GM18507 (cell line): ENCODE data around the gene ACAD11.
"Not testable (repeated sequence)": the region's sequence is repeated elsewhere in the genome, so short reads cannot be mapped to it uniquely, and the experiment has no call there.

ENCODE experiments used
- DNase-seq: peaks from one replicate; pipeline ENCODE4 v3.0.0; 2011; ENCODE audit warnings: low read depth; ENCODE audit not compliant: insufficient read length; ENCODE audit errors: extremely low spot score
- FAIRE-seq: peaks from 2 replicates; lab custom pipeline; 2011; peaks lifted over from hg19 to GRCh38; lab: Jason Lieb, UNC

ACAD11 gene

GRCh38 chr3:132616780-132617179 is 42.8 kb downstream of the ACAD11 start:
- DNase-seq, result no peak
- no peak for FAIRE-seq

DNA sequence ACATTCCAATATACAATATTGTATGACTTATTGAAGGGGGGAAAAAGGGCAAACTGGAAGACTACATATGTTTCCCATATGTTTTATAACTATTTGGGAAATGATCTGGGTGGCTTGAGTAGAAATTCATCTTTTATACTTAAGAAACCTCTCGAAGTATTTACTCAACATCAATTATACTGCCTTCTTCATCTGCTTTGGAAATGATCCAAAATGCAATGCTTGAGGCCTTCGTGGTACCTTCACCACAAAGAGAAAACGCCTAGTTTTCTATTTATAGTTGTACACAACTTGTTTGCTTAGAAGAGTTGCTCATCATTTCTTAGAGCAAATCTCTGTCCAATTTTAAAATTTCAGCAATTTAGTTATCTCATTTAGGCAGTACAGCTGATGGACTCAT is 43.7 kb downstream of the ACAD11 start:
- no peak for FAIRE-seq
- DNase-seq, result no peak

DNA sequence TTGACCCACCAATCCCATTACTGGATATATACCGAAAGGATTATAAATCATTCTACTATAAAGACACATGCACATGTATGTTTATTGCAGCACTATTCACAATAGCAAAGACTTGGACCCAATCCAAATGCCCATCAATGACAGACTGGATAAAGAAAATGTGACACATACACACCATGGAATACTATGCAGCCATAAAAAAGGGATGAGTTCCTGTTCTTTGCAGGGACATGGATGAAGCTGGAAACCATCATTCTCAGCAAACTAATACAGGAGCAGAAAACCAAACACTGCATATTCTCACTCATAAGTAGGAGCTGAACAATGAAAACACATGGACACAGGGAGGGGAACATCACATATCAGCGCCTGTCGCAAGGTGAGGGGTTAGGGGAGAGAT is 44.3 kb downstream of the ACAD11 start:
- DNase-seq, FAIRE-seq: not testable (repeated sequence)

GRCh38 chr3:132606620-132607019 is 53.0 kb downstream of the ACAD11 start:
- FAIRE-seq, DNase-seq: not testable (repeated sequence)

DNA sequence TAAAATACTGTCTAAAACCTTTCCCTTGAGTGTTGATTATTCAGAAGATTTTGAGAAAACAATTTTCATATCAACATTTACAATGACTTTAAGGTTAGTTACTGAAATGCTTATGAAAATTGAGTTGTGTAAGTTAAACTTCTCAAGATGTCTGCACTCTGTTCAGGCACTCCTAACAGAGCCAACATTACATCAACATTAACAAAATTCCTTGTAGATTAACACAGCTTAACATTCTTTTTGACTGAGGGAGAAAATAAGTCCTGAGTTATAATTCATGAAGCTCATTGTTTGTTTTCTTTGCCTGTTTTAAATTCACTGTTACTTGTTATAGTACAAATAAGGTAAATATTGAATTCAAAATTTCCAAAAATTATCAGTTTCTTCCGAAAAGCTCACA is 53.5 kb downstream of the ACAD11 start:
- no peak for FAIRE-seq
- no peak for DNase-seq

- no peak for DNase-seq
- FAIRE-seq, result no peak
Observed at GRCh38 chr3:132605374-132605792, 54.2 kb downstream of the ACAD11 start.

- DNase-seq, result not testable (repeated sequence)
- peak; percentile 67 for FAIRE-seq
Observed at GRCh38 chr3:132600614-132601013, 59.0 kb downstream of the ACAD11 start.

DNA sequence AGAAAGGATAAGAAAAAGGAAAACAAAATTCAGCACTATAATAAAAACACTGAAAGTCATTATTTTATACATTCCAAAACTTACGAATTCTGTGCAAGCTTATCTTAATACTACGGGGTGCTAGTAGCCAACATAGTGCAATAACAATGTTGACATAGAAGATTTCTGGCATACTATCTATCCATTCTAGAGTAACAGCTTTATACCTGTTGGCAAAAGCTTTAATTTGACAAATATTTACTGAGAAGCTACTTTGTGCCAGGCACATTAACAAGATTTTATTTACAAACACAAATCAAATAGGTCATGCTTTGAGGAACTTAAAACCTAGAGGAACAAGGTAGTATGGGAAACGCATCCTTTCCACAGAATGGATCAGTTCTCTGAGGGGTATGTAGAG is 61.4 kb downstream of the ACAD11 start:
- DNase-seq (no peak), FAIRE-seq (no peak)

- no peak for DNase-seq
- FAIRE-seq, result no peak
Observed at GRCh38 chr3:132597660-132598059, 61.9 kb downstream of the ACAD11 start.

DNA sequence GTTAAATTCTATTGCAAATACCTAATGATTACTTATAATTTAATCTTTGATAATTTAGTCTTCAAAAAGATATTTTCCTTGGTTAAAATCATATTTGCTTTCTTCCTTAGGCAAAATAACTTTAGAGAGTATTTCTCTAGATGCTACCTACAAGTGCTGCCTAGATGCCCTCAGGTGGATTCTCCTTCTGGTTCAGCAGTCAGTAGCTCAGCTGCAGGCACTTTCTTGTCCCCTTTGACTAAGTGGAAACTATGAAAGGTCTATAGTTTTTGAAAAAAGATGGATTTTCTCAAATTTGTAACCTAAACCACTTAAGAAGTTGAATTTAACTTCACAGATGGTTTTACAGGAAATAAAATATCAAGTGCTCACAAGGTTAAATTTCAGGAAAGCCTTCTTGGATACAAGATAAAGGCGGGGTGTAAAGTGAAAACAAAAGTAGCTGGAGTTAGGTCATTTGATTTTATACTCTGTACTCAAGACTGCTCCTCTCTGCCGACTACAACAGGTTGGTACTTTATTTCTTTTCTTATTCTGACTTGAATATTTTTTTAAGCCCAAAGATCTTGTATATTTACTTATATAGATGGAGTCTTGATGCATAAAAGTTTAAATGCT is 62.7 kb downstream of the ACAD11 start, which contains the start of gene ACKR4:
ACKR4 (plus strand) TSS at position 455 of the 618 bp plus-strand sequence. CDS start 3,128 bp downstream, outside the sequence.
- FAIRE-seq (no peak), DNase-seq (no peak)

GRCh38 chr3:132596326-132596725 is 63.3 kb downstream of the ACAD11 start:
- DNase-seq, result no peak
- no peak for FAIRE-seq

DNA sequence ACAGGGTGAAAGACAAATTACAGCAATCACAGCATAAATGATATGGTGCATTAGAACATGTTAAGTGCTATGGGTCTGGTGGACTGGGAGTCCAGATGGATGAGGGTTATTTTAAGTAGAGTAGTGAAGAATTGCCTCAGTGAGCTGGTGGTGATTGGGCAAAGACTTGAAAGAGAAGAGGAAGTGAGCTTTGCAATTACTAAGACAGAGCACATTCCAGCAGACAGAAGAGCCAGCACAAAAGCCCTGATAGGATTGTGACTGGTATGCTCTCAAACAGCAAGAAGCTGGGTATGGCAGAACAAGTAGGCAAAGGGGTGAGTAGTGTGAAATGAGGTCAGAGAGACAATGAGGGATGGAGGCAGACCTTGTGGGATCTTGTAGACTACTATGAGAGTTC is 64.6 kb downstream of the ACAD11 start:
- FAIRE-seq (no peak), DNase-seq (no peak)

GRCh38 chr3:132594498-132594897 is 65.1 kb downstream of the ACAD11 start:
- no peak for DNase-seq
- no peak for FAIRE-seq

- no peak for DNase-seq
Observed at GRCh38 chr3:132593947-132594323, 65.7 kb downstream of the ACAD11 start.

DNA sequence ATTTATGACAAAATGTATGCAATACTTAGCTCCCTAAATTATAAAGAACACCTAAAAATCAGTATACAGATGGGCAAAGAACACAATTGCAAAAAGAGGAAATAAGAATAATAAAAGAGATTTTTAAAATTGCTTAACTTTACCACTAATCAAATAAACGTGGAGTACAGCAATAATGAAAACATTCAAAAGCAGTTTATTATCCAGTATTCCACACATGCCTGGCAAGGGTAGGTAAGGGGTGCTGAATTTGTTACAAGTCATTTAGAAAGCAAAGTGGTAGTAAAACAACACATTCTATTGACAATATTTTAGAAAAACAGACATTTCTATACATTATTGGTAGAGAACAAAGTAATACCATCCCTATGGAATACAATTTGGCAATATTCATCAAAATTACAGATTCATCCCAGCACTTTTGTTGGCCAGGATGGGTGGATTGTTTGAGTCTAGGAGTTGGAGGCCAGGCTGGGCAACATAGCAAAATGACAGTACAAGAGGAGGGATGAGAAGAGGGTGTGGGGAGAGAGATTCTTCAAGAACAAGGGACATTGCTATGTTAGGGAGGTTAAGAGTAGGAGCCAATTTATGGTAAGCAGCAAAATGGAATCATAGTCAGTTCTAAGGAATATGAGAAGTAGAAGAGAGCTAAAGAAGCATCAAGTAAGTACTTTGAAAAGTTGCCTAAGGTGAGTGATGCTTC is 66.2 kb downstream of the ACAD11 start:
- DNase-seq (no peak), FAIRE-seq (no peak)

More at GRCh38 chr3:132593947-132594323, 65.7 kb downstream of the ACAD11 start:
- no peak for FAIRE-seq

DNA sequence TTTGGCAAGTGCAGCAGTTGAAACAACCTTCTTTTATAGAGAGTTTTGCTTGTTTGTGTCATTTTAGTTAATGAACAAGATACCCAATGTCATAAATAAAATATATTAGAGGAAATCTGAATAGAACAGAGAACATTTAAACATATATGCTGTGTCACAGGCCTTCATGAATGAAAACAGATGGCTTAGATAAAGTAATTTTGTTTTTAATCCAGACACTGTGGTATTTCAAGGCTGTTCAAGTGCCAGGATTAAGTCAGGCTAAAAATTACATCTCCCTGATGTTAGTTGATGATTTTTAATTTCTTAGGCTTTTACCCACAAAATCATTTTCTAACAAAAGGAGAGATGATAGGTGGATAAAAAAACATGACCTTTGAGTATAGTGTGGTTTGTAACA is 67.4 kb downstream of the ACAD11 start:
- FAIRE-seq (no peak), DNase-seq (no peak)

- DNase-seq (no peak), FAIRE-seq (no peak)
Observed at GRCh38 chr3:132587401-132587800, 72.2 kb downstream of the ACAD11 start.

GRCh38 chr3:132573797-132574211 is 85.8 kb downstream of the ACAD11 start:
- DNase-seq (no peak), FAIRE-seq (no peak)

GRCh38 chr3:132570016-132570415 is 89.6 kb downstream of the ACAD11 start:
- DNase-seq (no peak), FAIRE-seq (no peak)

GRCh38 chr3:132569580-132569979 is 90.0 kb downstream of the ACAD11 start:
- no peak for FAIRE-seq

DNA sequence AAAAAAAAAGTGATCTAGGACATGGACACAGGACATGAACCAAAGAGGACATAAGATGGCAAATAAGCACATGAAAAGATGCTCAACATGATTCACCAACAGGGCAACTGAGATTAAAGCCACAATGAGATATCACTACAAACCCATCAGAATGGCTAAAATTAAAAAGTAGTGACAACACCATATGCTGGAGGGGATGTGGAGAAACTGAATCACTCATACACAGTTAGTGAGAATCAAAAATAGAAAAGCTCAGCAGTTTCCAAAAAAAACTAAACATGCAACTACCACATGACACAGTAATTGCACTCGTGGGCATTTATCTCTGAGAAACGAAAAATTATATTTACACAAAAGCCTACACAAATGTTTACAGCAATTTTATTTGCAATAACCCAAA is 90.5 kb downstream of the ACAD11 start:
- FAIRE-seq, result no peak
- no peak for DNase-seq

More at GRCh38 chr3:132569580-132569979, 90.0 kb downstream of the ACAD11 start:
- no peak for DNase-seq
